ENCODE data around the gene MUC2.

Gene MUC2

DNA sequence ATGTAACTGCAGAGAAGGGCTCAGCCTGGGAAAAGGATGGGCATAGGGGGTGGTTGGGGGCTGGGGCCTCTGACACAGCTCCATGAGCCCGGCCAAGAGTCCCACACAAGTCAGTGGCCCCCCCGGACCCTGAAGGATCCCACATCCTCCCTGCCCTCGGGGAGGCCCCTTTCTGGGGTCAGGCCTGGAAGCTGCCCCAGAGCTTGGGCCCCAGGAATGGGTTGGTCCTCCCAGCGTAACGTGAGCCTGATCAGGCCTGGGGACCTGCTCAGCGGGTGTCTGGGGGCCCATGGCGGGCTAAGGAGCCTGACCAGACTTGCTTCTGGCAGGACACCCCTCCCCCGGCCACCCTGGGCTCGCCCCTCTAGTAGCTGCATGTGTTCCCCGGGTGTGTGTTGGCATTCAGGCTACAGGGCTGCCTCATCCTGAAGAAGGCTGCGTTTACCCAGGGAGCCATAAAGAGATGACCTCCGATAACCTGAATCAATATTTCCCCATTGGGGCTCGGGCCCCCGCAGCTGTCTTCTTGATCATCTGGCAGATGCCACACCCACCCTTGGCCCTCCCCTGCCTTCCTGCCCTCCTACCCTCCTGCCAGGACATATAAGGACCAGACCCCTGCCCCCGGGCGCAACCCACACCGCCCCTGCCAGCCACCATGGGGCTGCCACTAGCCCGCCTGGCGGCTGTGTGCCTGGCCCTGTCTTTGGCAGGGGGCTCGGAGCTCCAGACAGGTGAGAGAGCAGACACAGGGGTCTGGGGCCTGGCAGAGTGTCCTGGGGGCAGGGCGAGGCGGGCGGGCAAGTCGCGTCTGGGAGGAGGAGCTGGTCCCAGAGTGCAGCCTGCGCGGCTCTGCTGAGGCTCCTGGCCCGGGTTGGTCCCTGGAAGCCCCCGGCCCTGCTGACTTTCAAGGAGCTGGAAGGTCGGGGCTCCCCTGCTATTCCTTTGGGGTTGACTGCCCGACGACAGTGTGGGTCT lies at the start of gene MUC2:
MUC2 (plus strand) TSS at position 631 of the 978 bp plus-strand sequence.
- H3K27me3 ChIP-seq, result no peaks in the 10 kb centered on the region

DNA sequence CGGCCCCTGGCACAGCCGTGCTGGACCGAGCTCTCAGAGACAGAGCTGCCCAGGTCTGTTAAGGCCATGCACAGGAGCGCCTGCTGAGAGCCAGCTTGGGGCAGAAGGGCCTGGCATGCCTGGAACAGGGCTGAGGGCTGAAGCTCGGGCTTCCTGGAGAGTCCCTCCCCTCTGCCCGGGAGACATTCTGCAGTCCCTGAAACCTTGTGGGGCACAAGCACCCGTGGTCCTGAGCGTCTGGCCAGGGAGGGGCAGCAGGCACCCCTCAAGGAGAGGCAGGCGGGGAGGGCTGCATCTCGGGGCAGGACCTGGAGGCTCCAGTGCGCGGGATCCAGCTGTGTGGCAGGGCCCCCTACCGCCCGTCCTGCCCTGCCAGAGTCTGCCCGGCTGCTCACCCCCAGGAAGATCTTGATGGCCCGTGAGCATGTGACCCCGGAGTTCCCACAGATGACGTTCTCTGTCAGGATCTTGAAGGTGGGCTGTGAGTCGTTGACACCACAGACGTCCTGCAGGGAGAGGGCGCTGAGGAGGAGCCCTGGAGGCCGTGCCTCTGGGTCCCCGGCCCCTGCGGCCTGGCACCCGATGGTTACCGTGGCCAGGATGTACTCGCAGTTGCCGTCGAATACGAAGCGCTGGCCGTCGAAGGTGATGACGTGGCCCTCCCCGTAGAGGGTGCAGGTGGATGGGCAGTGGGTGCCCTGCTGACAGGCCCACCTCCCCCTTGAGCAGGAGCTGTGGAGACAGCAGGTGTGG lies 49.1 kb upstream of the MUC2 start:
- H3K36me3 ChIP-seq, result peaks cover 33% of the 10 kb centered on the region; the same call in 1 of the 2 replicates
- TF ChIP-seq Cebpa-rat (IDR thresholded peaks at IDR 0.05), result no peak

More for the DNA sequence above, at the start of gene MUC2:
- Histone ChIP-seq H3K9me3 (no peaks in the 10 kb centered on the region), H3K4me1 (peaks cover 17% of the 10 kb centered on the region), H4K20me1 (no peaks in the 10 kb centered on the region), H3K4me2 (peak within 1 kb of the TSS; percentile 43; the same call in 1 of the 2 replicates), H3K36me3 (no peaks in the 10 kb centered on the region), H3K4me3 (no peak within 1 kb of the TSS), H3K9ac (no peak within 1 kb of the TSS), H3K27ac (no peak within 1 kb of the TSS)
- TF ChIP-seq Cebpa-rat (IDR thresholded peaks at IDR 0.05), result no peak

DNA sequence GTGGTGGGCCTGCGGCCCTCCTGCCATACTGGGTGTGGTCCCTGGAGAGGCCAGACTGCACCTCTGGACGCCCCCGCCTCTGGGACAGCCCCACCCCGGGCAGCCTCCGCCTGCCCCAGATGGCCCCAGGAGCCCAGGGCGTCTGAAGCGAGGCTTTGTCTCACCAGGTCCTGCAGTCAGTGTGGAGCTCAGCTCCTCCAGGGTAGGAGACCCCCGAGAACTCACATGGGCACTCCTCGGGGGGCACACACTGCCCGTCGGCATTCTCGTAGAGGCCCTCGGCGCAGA lies 48.6 kb upstream of the MUC2 start:
- Histone ChIP-seq H3K36me3 (peaks cover 33% of the 10 kb centered on the region; the same call in 1 of the 2 replicates), H4K20me1 (peaks cover 48% of the 10 kb centered on the region), H3K4me2 (no peak overlapping the region), H3K4me3 (no peak overlapping the region), H3K9ac (no peak overlapping the region), H3K9me3 (no peaks in the 10 kb centered on the region), H3K27ac (no peak overlapping the region), H3K27me3 (no peaks in the 10 kb centered on the region), H3K4me1 (peaks cover 7% of the 10 kb centered on the region)
- no peak for TF ChIP-seq Cebpa-rat (IDR thresholded peaks at IDR 0.05)

More for the DNA sequence above, 49.1 kb upstream of the MUC2 start:
- Histone ChIP-seq H3K27me3 (no peaks in the 10 kb centered on the region), H3K9ac (no peak overlapping the region), H4K20me1 (peaks cover 53% of the 10 kb centered on the region), H3K27ac (no peak overlapping the region), H3K4me3 (no peak overlapping the region), H3K9me3 (no peaks in the 10 kb centered on the region), H3K4me2 (no peak overlapping the region), H3K4me1 (peaks cover 12% of the 10 kb centered on the region)

DNA sequence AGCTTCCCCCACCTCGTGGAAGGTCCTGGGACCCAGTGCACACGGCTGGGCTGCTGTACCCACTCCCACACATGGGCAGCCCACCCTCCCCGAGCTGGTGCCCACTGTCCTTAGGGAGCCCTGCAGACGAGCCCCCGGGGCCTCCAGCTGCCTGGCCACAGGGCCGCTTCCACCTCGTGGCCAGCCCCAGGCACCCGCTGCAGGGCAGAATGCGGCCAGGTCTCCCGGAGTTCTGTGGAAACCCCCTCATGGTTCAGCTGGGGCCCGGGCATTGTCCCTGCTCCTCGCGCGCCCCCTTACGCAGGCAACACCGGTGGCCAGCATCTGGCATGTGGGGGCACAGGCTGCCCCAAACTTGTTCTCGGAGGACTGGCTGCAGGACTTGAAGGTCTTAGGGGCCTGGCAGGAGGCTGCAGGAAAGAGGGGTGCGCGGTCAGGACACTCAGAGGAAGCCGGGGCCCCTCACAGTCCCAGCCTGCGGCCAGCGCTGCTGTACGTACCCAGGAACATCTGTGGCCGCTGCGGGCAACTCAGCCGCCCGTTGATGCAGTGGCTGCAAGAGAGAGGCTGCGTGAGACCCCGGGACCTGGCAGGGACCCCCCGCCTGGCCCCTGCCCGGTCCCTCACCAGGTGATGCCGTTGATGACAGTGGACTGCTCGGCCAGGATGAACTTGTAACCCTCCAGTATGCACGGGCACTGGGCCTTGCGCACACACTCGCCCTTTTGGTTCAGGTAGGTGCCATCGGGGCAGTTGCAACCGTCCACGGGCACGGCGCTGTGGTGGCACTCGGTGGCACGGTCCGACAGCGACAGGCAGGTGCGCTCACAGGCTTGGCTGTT lies 47.8 kb upstream of the MUC2 start:
- Histone ChIP-seq H3K4me2 (no peak overlapping the region), H3K27me3 (no peaks in the 10 kb centered on the region), H3K9ac (no peak overlapping the region), H3K27ac (no peak overlapping the region), H3K36me3 (peaks cover 33% of the 10 kb centered on the region; the same call in 1 of the 2 replicates), H4K20me1 (peaks cover 40% of the 10 kb centered on the region), H3K4me3 (no peak overlapping the region), H3K4me1 (no peaks in the 10 kb centered on the region), H3K9me3 (no peaks in the 10 kb centered on the region)
- no peak for TF ChIP-seq Cebpa-rat (IDR thresholded peaks at IDR 0.05)

DNA sequence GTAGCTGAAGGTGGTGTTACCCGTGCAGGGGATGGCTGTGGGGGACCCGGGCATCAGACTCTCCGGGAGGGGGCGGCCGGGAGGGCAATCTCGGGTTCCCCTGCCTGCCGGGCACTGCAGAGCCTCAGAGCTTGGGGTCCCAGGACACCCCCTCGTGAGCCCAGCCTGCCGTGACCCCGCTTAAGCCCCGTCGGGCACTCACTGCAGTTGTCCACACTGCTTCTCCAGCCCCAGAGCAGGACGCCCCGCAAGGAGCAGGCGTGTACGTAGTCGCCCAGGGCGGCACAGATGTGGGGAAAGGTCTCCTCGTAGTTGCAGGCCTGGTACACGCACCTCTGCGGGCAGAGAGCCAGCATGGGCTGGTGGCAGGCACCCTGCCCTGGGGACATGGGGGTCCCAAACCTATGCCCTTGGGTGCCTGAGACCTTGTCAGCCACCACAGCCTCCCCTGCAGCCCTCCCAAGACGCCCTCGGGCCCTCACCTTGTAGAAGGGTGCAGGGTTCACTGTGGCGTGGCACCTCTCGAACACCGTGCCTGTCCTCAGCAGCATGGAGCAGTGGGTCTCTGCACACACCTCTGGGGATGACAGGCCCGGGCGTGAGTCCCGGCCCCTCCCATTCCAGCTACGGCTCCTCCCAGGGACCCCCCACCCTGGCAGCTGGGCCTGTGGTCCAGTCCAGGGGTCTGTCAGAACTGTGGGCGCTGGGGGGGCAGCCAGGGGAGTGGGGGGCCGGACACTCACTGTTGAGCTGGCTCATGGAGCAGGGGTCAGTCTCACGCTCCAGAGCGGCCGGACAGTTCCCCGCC lies 47.0 kb upstream of the MUC2 start:
- Histone ChIP-seq H4K20me1 (peaks cover 40% of the 10 kb centered on the region), H3K4me1 (no peaks in the 10 kb centered on the region), H3K9ac (no peak overlapping the region), H3K9me3 (no peaks in the 10 kb centered on the region), H3K27me3 (no peaks in the 10 kb centered on the region), H3K4me3 (no peak overlapping the region), H3K4me2 (no peak overlapping the region), H3K27ac (no peak overlapping the region), H3K36me3 (peaks cover 33% of the 10 kb centered on the region; the same call in 1 of the 2 replicates)
- TF ChIP-seq Cebpa-rat (IDR thresholded peaks at IDR 0.05), result no peak

- H3K9ac ChIP-seq, result no peak overlapping the region
- H3K36me3 ChIP-seq, result peaks cover 32% of the 10 kb centered on the region; the same call in 1 of the 2 replicates
- no peaks in the 10 kb centered on the region for H3K9me3 ChIP-seq
- no peaks in the 10 kb centered on the region for H3K27me3 ChIP-seq
- H3K4me1 ChIP-seq, result no peaks in the 10 kb centered on the region
- no peak overlapping the region for H3K4me2 ChIP-seq
- no peak for TF ChIP-seq Cebpa-rat (IDR thresholded peaks at IDR 0.05)
- H4K20me1 ChIP-seq, result peaks cover 38% of the 10 kb centered on the region
- no peak overlapping the region for H3K27ac ChIP-seq
- H3K4me3 ChIP-seq, result no peak overlapping the region
These were observed 46.5 kb upstream of the MUC2 start for GRCh38 chr11:1028291-1028540.

GRCh38 chr11:1028616-1029015 lies 46.1 kb upstream of the MUC2 start:
- Histone ChIP-seq H4K20me1 (peaks cover 34% of the 10 kb centered on the region), H3K4me3 (no peak overlapping the region), H3K4me2 (no peak overlapping the region), H3K36me3 (peaks cover 28% of the 10 kb centered on the region; the same call in 1 of the 2 replicates), H3K27ac (no peak overlapping the region), H3K4me1 (no peaks in the 10 kb centered on the region), H3K27me3 (no peaks in the 10 kb centered on the region), H3K9ac (no peak overlapping the region), H3K9me3 (no peaks in the 10 kb centered on the region)
- TF ChIP-seq Cebpa-rat (IDR thresholded peaks at IDR 0.05), result no peak

GRCh38 chr11:1029051-1029450 lies 45.6 kb upstream of the MUC2 start:
- Histone ChIP-seq H4K20me1 (peaks cover 29% of the 10 kb centered on the region), H3K4me1 (0 out of 2 replicates have a peak, but pooled peaks cover 2% of the 10 kb centered on the region), H3K27me3 (no peaks in the 10 kb centered on the region), H3K4me3 (no peak overlapping the region), H3K9me3 (no peaks in the 10 kb centered on the region), H3K27ac (no peak overlapping the region), H3K4me2 (no peak overlapping the region), H3K36me3 (peaks cover 24% of the 10 kb centered on the region; the same call in 1 of the 2 replicates), H3K9ac (no peak overlapping the region)
- TF ChIP-seq Cebpa-rat (IDR thresholded peaks at IDR 0.05), result no peak

DNA sequence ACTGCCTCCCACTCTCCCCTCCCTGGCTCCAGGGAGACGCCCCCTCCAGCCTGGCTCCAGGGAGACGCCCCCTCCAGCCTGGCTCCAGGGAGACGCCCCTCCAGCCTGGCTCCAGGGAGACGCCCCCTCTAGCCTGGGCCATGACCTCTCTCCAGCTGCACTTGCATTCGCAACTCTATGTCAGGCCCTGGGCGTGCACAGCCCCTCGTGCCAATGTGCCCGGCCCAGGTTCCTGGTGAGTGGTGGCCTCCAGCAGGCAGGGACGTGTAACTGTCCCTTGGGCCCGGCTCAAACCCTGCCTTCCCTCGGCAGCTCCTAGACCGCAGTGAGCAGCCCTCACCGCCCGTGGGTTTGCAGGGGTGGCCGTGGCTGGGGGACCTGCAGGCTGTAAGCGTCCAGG lies 45.0 kb upstream of the MUC2 start:
- H3K36me3 ChIP-seq, result peaks cover 20% of the 10 kb centered on the region; the same call in 1 of the 2 replicates
- H3K4me2 ChIP-seq, result no peak overlapping the region
- no peak overlapping the region for H3K27ac ChIP-seq
- peaks cover 26% of the 10 kb centered on the region for H4K20me1 ChIP-seq
- no peak for TF ChIP-seq Cebpa-rat (IDR thresholded peaks at IDR 0.05)
- H3K27me3 ChIP-seq, result no peaks in the 10 kb centered on the region
- 0 out of 2 replicates have a peak, but pooled peaks cover 7% of the 10 kb centered on the region for H3K4me1 ChIP-seq
- H3K9ac ChIP-seq, result no peak overlapping the region
- no peak overlapping the region for H3K4me3 ChIP-seq
- no peaks in the 10 kb centered on the region for H3K9me3 ChIP-seq
